OCI-M1 (cell line): ENCODE measurements around the gene PCMT1.
"Not testable (repeated sequence)": the region's sequence is repeated elsewhere in the genome, so short reads cannot be mapped to it uniquely, and the experiment has no call there.

Experiments
- DNase-seq: peaks from one replicate; lab custom pipeline; 2025; lab: John Stamatoyannopoulos, UW

PCMT1 gene

DNA sequence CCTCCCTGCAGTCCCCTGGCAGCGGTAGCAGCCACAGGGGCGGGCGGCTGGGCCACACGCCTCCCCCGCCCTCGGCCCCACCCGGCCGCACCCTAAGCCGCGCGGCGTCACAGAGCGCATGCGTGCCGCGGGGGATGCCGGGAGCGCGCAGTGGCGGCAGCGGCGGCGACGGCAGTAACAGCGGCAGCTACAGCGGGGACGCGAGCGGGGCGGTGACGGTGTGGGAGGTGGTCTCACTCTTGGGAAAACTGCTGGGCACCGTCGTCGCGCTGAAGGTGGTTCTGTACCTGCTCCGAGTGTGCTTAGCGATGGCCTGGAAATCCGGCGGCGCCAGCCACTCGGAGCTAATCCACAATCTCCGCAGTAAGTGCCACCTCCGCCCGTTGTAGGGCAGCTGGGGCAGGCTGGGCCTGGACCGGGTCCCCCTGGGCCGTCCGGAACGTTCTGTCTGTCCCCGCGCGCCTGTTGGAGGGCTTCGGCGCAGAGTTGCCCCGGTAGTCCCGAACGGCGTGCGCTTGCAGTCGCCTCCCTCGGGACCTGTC is at the start of gene PCMT1:
Gene PCMT1 (plus strand): TSS at position 148 of the 542 bp plus-strand sequence. CDS start 161 bp downstream, at position 309.
- peak; percentile 98 for DNase-seq

DNA sequence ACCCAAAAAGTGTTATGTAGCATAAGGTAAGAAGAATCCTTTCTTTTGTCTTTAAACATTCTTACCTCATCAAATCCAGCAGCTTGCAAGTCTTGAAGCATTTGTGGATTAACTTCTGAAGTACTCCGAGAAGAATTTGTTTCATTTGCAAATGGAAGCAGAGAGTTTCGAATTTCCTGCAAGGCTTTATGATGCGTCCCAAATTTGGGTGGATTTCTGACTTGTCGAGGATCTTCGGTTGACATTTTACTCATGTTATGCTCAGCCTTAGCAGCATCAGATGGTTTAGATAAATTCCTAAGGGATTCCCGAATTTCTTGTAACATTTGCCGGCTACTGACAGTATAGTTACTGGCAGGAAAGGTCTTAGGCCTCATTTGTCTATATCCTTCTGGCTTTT is 47.8 kb upstream of the PCMT1 start:
- no peak for DNase-seq

GRCh38 chr6:149711711-149712110 is 37.8 kb upstream of the PCMT1 start:
- DNase-seq = no peak

DNA sequence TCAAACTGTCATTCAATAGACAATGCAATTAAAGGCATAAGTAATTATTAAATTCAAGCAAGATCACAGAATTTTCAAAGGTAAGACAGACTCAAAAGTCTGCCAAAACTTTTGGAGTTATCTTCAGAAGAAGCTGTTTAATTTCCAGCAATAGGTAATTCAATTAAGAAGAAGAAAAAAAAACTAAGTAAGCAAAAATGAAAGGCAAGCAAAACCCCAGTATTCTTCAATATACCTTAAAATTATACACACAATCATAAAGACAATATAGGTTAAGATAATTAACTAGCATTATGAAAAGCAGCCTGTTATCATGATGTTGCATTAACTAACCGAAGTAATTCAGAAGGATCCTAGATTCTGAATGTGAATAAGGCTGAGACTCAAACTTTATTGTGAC is 35.1 kb upstream of the PCMT1 start:
- no peak for DNase-seq

DNA sequence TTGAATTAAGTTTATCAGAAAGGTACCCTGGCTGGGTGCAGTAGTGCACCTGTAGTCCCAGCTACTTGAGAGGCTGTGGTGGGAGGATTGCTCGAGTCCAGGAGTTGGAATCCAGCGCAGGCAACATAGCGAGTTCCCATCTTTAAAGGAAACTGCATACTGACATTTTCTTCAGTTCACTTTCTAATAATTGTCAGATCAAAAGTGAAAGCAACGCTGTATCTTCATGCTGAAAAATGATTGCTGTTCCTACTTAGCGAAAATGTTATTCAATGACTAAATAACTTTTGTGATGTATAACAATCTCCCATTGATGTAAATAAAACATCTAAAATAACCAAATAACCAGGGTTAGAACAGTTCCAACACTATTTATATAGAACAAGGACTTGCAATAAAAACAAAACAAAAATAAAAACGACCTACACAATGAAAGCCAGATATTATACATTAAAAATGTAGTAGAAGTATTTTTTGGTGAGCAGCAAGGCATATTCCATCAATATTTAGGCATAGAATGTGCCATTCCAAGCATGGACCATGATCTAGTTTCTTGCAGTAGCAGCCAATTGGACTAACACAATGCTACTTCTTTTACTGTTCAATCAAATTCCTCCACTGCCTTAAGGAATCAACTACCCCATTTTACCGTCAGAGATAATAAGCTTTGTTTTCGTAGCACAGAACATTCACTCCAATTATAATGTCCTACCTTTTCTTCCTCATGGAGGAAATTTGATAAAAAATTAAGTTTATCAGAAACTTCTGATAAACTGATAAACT is 33.2 kb upstream of the PCMT1 start:
- peak; percentile 59 for DNase-seq

DNA sequence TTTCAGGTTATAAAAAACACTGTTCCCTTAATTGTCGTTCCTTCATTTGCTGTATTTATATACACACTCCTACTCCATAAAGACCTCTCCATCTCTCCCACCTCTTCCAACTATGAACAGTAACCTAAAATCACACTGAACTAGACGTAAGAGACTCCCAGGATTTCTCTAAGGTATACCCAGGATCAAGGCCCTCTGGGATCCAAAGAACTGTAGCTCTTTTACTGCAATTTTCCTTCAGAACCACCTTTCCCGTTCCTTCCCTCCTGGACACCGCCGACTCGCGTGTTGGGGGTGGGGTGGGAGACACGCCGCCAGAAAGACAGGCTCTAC is 32.3 kb upstream of the PCMT1 start:
- peak; percentile 73 for DNase-seq

- peak; percentile 93 for DNase-seq
Measured at GRCh38 chr6:149717588-149718458, 31.7 kb upstream of the PCMT1 start, which contains the start of gene LATS1. TSS of gene LATS1 (minus strand) at chr6:149718101. CDS start at chr6:149702126, 15,975 bp downstream.

GRCh38 chr6:149719531-149719930 is 30.0 kb upstream of the PCMT1 start:
- DNase-seq = no peak

DNA sequence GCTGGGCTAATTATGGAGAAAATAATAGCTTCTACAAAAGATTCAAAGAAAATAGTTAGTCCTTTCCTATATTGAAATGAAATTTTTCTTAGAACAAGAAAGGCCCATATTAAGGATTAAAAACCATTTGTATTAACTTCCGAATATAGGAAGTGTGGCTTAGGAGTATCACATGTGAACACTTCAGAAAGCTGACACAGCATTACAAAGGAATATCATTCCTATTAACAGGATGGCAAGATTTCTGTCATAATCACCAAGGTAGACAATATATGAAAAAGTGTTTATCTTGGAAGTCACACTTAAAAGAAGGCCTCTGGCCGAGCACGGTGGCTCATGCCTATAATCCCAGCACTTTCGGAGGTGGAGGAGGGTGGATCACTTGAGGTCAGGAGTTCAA is 26.3 kb upstream of the PCMT1 start:
- DNase-seq = no peak

- peak; percentile 94 for DNase-seq
Measured at GRCh38 chr6:149723771-149724417, 25.6 kb upstream of the PCMT1 start.

DNA sequence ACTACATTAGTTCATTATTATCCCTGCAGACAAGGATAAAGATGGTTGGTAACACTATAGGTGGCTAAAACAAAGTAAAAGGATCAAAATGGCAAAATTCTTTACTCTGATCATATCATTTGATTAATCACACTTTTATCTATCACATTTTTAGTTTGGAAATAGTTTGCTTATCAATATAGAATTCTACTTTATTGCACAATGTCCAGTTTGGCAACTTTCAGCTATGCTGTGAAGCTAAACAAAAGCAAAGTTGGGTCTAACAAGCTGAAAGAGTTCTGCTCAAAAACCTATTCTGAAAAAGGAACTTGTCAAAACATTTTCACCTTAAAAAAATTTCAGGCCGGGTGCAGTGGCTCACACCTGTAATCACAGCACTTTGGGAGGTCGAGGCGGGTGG is 23.8 kb upstream of the PCMT1 start:
- DNase-seq = no peak

- DNase-seq = peak; percentile 97
Measured at GRCh38 chr6:149727793-149728498, 21.6 kb upstream of the PCMT1 start.

DNA sequence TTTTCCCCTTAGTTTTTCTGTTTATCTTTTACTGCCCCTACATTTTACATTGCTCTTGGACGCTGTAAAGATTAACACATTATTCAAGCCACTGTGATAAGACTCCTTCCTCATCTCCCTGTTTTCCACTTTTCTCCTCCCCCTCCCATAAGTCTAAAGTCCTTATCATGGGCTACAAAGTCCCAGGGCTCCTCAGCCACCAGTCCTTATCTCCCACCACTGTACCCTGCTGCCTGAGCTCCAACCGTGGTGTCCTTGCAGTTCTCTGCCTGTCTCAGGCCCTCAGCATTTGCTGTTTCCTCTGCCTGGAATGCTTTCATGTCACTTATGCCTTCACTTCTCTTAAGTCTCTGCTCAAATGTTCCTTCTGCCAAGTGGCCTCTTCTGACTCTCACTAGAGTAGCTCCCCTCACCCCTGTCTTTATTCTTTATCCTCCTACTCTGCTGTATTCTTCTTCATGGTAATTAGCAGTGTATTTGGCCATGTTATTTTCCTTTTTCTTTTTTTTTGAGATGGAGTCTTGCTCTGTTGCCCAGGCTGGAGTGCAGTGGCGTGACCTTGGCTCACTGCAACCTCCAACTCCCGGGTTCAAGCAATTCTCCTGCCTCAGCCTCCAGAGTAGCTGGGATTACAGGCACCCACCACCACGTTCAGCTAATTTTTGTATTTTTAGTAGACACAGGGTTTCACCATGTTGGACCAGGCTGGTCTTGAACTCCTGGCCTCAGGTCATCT is 20.9 kb upstream of the PCMT1 start:
- peak; percentile 98 for DNase-seq

DNA sequence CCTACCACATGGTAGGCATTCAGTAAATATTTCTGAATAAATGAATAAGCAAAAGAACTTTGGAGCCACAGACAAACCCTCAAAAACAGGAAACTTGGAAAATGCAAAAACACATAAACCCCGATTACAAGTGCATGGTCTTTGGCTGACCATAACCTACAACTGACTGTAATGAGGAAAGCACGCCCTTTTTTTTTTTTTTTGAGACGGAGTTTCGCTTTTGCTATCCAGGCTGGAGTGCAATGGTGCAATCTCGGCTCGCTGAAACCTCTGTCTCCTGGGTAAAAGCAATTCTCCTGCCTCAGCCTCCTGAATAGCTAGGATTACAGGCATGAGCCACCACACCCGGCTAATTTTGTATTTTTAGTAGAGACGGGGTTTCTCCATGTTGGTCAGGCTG is 19.7 kb upstream of the PCMT1 start:
- peak; percentile 81 for DNase-seq

GRCh38 chr6:149733089-149733720 is 16.3 kb upstream of the PCMT1 start:
- DNase-seq = no peak

DNA sequence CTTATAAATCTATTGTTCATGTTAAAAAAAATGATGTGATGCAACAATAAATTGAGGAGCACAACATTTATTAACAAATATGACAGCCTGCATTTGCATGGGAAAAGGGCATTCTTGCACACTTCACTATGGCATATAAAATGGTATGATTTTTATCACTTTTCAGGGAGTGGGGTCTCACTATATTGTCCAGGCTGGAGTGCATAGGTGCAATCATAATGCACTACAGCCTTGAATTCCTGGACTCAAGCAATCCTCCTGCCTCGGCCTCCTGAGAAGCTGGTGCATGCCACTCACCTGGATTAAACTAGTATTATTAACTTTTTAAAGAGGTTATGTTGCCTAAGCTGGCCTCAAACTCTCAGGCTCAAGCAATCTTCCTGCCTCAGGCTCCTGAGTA is 14.6 kb upstream of the PCMT1 start:
- DNase-seq = no peak

DNA sequence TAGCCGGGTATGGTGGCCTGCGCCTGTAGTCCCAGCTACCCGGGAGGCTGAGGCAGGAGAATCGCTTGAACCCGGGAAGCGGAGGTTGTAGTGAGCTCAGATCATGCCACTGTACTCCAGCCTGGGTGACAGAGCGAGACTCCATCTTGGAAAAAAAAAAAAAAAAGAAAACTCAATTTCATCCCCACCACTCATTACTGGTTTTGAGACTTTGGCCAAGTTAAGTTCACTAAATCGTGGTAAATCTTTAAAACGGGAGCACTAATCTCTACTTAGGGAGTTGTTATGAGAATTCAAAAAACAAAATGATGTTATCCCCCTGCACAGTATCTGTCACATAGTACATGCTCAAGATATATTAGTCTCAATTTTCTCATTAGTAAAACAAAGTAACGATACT is 4.3 kb upstream of the PCMT1 start:
- DNase-seq = not testable (repeated sequence)

- DNase-seq = peak; percentile 98
Measured at GRCh38 chr6:149746147-149746946, 3.2 kb upstream of the PCMT1 start, which contains the start of gene NUP43. TSS of gene NUP43 (minus strand) at chr6:149746529. CDS start at chr6:149746495, 34 bp downstream.

DNA sequence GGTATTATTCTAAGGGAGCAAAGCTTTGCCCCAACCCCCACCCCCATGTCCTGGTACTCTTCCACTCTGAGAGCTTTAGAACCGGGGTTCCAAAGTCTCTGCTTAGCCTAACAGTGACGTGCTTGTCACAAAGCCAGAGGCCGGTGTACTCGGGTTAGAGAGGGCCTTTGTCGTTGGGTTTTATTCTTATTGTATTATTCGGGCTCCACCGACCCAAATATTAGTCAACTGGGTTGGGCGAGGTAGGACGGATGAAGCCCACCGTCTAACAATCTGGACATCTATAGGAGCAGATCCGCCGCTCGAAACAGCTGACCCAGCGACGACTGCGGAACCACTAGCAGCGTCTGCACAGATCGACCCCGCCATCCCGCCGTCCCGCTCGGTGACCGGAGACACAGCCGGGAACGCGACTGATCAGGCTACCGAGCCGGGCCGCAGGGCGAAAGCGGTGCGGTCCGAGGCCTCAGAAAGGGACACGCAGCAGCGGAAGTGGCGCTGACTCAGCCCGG is 403 bp upstream of the PCMT1 start:
- not testable (repeated sequence) for DNase-seq
